Neural cell (in vitro differentiated cells): Measurements from ENCODE around the gene RNGTT. TPM values are rescaled to one million over a fixed set of nuclear protein-coding genes. Genes with fewer than 3 reads are reported as not detected.

ENCODE experiments used
- H2AFZ ChIP-seq: fragments of 200-600, 300-800 bp; sonication (generic), shearing (Covaris generic); 2 replicates; pipeline ENCODE4 v1.6.0; 2014; ENCODE audit warnings: low read depth, mild to moderate bottlenecking, antibody characterized with exemption, low read length, moderate library complexity
- H3F3A ChIP-seq: fragments of 200-600 bp; shearing (Covaris generic); 2 replicates; pipeline ENCODE4 v1.6.1; 2016; ENCODE audit warnings: mild to moderate bottlenecking, moderate library complexity, mixed read lengths, antibody characterized with exemption, low read length; ENCODE audit not compliant: insufficient read depth, poor library complexity, severe bottlenecking
- H3K27ac ChIP-seq: fragments of 200-600, 300-800 bp; sonication (generic), shearing (Covaris generic); 2 replicates; pipeline ENCODE4 v1.5.1; 2014; ENCODE audit warnings: mild to moderate bottlenecking, low read length, moderate library complexity
- H3K27me3 ChIP-seq: fragments of 300-800, 200-600 bp; sonication (generic), shearing (Covaris generic); 2 replicates; pipeline ENCODE4 v1.6.0; 2014; ENCODE audit warnings: mild to moderate bottlenecking, low read depth, low read length, moderate library complexity; ENCODE audit not compliant: insufficient read depth
- H3K36me3 ChIP-seq: fragments of 300-800, 200-600 bp; sonication (generic), shearing (Covaris generic); 2 replicates; pipeline ENCODE4 v1.5.1; 2014; ENCODE audit warnings: mild to moderate bottlenecking, antibody characterized with exemption, low read length, moderate library complexity; ENCODE audit not compliant: insufficient read depth
- H3K4me2 ChIP-seq: fragments of 300-800, 200-600 bp; sonication (generic), shearing (Covaris generic); 2 replicates; pipeline ENCODE4 v1.6.0; 2014; ENCODE audit warnings: mild to moderate bottlenecking, low read length
- H3K4me3 ChIP-seq: fragments of 300-800, 200-600 bp; sonication (generic), shearing (Covaris generic); 2 replicates; pipeline ENCODE4 v1.5.1; 2014; ENCODE audit warnings: mild to moderate bottlenecking, low read length, moderate library complexity
- H3K79me2 ChIP-seq: fragments of 200-600 bp; shearing (Covaris generic); replicated peaks from 2 replicates; pipeline ENCODE4 v1.6.0; 2014; ENCODE audit warnings: mild to moderate bottlenecking, low read length, moderate library complexity; ENCODE audit not compliant: insufficient read depth
- H3K9ac ChIP-seq: fragments of 300-800, 200-600 bp; sonication (generic), shearing (Covaris generic); 2 replicates; pipeline ENCODE4 v1.6.1; 2016; ENCODE audit warnings: mild to moderate bottlenecking, low read length, mixed read lengths
- H3K9me2 ChIP-seq: fragments of 200-600 bp; shearing (Covaris generic); 2 replicates; pipeline ENCODE4 v1.6.1; 2016; ENCODE audit warnings: mild to moderate bottlenecking, low read length, mixed read lengths; ENCODE audit not compliant: insufficient read depth
- H3K9me3 ChIP-seq: fragments of 200-600, 300-800 bp; sonication (generic), shearing (Covaris generic); 2 replicates; pipeline ENCODE4 v1.6.1; 2016; ENCODE audit warnings: mild to moderate bottlenecking, mixed run types, low read length, moderate library complexity, mixed read lengths
- H4K20me1 ChIP-seq: fragments of 200-600 bp; shearing (Covaris generic); 2 replicates; pipeline ENCODE4 v1.6.1; 2016; ENCODE audit warnings: mild to moderate bottlenecking, mixed run types; ENCODE audit not compliant: insufficient read depth
- CTCF ChIP-seq: fragments of 450-650 bp; IDR thresholded peaks from 2 replicates; pipeline ENCODE4 v1.5.1; 2014; ENCODE audit warnings: antibody characterized with exemption, mild to moderate bottlenecking, moderate library complexity; ENCODE audit not compliant: poor library complexity, severe bottlenecking
- EP300 ChIP-seq: fragments of 450-650 bp; conservative IDR thresholded peaks from 2 replicates; pipeline ENCODE4 v1.6.1; 2014; ENCODE audit warnings: antibody characterized with exemption, mild to moderate bottlenecking, moderate library complexity; ENCODE audit not compliant: poor library complexity, severe bottlenecking
- EZH2 ChIP-seq: fragments of 200-600, 300-800 bp; shearing (Covaris generic), sonication (generic); IDR thresholded peaks from 2 replicates; pipeline ENCODE4 v1.6.1; 2014; ENCODE audit warnings: antibody characterized with exemption, low read length, borderline replicate concordance, mild to moderate bottlenecking; ENCODE audit not compliant: insufficient read depth, poor library complexity, severe bottlenecking
- MXI1 ChIP-seq: fragments of 450-650 bp; conservative IDR thresholded peaks from 2 replicates; pipeline ENCODE4 v1.6.1; 2014; ENCODE audit warnings: antibody characterized with exemption, mild to moderate bottlenecking; ENCODE audit not compliant: poor library complexity, severe bottlenecking
- POLR2AphosphoS5 ChIP-seq: IDR thresholded peaks from 2 replicates; pipeline ENCODE4 v1.6.1; 2012
- RAD21 ChIP-seq: fragments of 450-650 bp; conservative IDR thresholded peaks from 2 replicates; pipeline ENCODE4 v1.6.1; 2014; ENCODE audit warnings: antibody characterized with exemption, mild to moderate bottlenecking, moderate library complexity
- REST ChIP-seq: IDR thresholded peaks from 2 replicates; pipeline ENCODE4 v1.6.1; 2012; ENCODE audit warnings: borderline replicate concordance
- SMC3 ChIP-seq: fragments of 450-650 bp; conservative IDR thresholded peaks from 2 replicates; pipeline ENCODE4 v1.6.1; 2014; ENCODE audit warnings: antibody characterized with exemption, mild to moderate bottlenecking, moderate library complexity; ENCODE audit not compliant: poor library complexity
- TAF1 ChIP-seq: IDR thresholded peaks from 2 replicates; pipeline ENCODE4 v1.6.1; 2012; ENCODE audit warnings: low read depth
- polyA plus RNA-seq: library from polyadenylated mRNA; depleted of rRNA; stranded (reverse); fragments of >200 nt; gene quantifications from 2 replicates; pipeline ENCODE4 v1.2.3, GENCODE V29; 2014

The RNGTT gene
- polyA plus RNA-seq, 1 donor from 2014 or later: 28.3 TPM

GRCh38 chr6:88869263-88870020 lies 94.0 kb downstream of the RNGTT start:
- no peaks in the 10 kb centered on the region for H4K20me1 ChIP-seq
- H3K4me3 ChIP-seq: no peak overlapping the region
- no peaks in the 10 kb centered on the region for H3K79me2 ChIP-seq
- TF ChIP-seq MXI1 (no peak), EP300 (no peak), RAD21 (no peak), EZH2 (no peak), CTCF (no peak), REST (no peak), POLR2AphosphoS5 (no peak), TAF1 (no peak), SMC3 (no peak)
- H3K36me3 ChIP-seq: no peaks in the 10 kb centered on the region
- H3K27me3 ChIP-seq: no peaks in the 10 kb centered on the region
- H3K27ac ChIP-seq: no peak overlapping the region
- H2AFZ ChIP-seq: no peak overlapping the region
- no peak overlapping the region for H3K4me2 ChIP-seq
- no peak overlapping the region for H3K9ac ChIP-seq
- H3F3A ChIP-seq: no peaks in the 10 kb centered on the region
- H3K9me2 ChIP-seq: no peaks in the 10 kb centered on the region
- H3K9me3 ChIP-seq: no peaks in the 10 kb centered on the region

GRCh38 chr6:88867841-88868731 lies 95.3 kb downstream of the RNGTT start:
- no peaks in the 10 kb centered on the region for H4K20me1 ChIP-seq
- no peak overlapping the region for H3K4me2 ChIP-seq
- no peak overlapping the region for H3K27ac ChIP-seq
- no peak overlapping the region for H3K4me3 ChIP-seq
- no peaks in the 10 kb centered on the region for H3K9me3 ChIP-seq
- no peak overlapping the region for H2AFZ ChIP-seq
- no peaks in the 10 kb centered on the region for H3K79me2 ChIP-seq
- no peaks in the 10 kb centered on the region for H3F3A ChIP-seq
- H3K27me3 ChIP-seq: no peaks in the 10 kb centered on the region
- no peaks in the 10 kb centered on the region for H3K36me3 ChIP-seq
- no peaks in the 10 kb centered on the region for H3K9me2 ChIP-seq
- no peak overlapping the region for H3K9ac ChIP-seq
- TF ChIP-seq SMC3 (no peak), CTCF (no peak), EZH2 (no peak), REST (no peak), POLR2AphosphoS5 (no peak), MXI1 (no peak), TAF1 (no peak), EP300 (no peak), RAD21 (no peak)
